BLaER1 (cell line): ENCODE data around the gene PGM2.

ENCODE experiments used
- H3K27ac ChIP-seq: shearing (Covaris generic); formaldehyde crosslinking; 2 replicates; pipeline ENCODE4 v1.8.1; 2022
- H3K27me3 ChIP-seq: shearing (Covaris generic); formaldehyde crosslinking; 2 replicates; pipeline ENCODE4 v1.8.1; 2022
- H3K36me3 ChIP-seq: shearing (Covaris generic); formaldehyde crosslinking; 2 replicates; pipeline ENCODE4 v1.8.1; 2022
- H3K4me1 ChIP-seq: shearing (Covaris generic); formaldehyde crosslinking; 2 replicates; pipeline ENCODE4 v1.8.1; 2022
- H3K4me2 ChIP-seq: shearing (Covaris generic); formaldehyde crosslinking; 2 replicates; pipeline ENCODE4 v1.8.1; 2022
- H3K4me3 ChIP-seq: shearing (Covaris generic); formaldehyde crosslinking; 2 replicates; pipeline ENCODE4 v1.8.1; 2022
- H3K9ac ChIP-seq: shearing (Covaris generic); formaldehyde crosslinking; 2 replicates; pipeline ENCODE4 v1.8.1; 2022
- H3K9me3 ChIP-seq: shearing (Covaris generic); formaldehyde crosslinking; 2 replicates; pipeline ENCODE4 v1.8.1; 2022
- H4K20me1 ChIP-seq: shearing (Covaris generic); formaldehyde crosslinking; 2 replicates; pipeline ENCODE4 v1.8.1; 2022
- Cebpa-rat ChIP-seq: shearing (Covaris generic); IDR thresholded peaks from 2 replicates; pipeline ENCODE4 v1.8.1; 2022

PGM2 gene

GRCh38 chr4:37852376-37852775 is 25.9 kb downstream of the PGM2 start:
- H3K9me3 ChIP-seq, result no peaks in the 10 kb centered on the region
- H3K27ac ChIP-seq, result no peak overlapping the region
- H3K4me1 ChIP-seq, result no peaks in the 10 kb centered on the region
- no peak overlapping the region for H3K4me2 ChIP-seq
- TF ChIP-seq Cebpa-rat, result no peak
- H3K4me3 ChIP-seq, result no peak overlapping the region
- H4K20me1 ChIP-seq, result no peaks in the 10 kb centered on the region
- no peaks in the 10 kb centered on the region for H3K27me3 ChIP-seq
- no peak overlapping the region for H3K9ac ChIP-seq
- peaks cover 82% of the 10 kb centered on the region for H3K36me3 ChIP-seq

- no peak overlapping the region for H3K4me3 ChIP-seq
- H3K36me3 ChIP-seq, result peaks cover 71% of the 10 kb centered on the region
- no peaks in the 10 kb centered on the region for H4K20me1 ChIP-seq
- H3K9ac ChIP-seq, result no peak overlapping the region
- no peak overlapping the region for H3K27ac ChIP-seq
- H3K4me2 ChIP-seq, result no peak overlapping the region
- no peak for TF ChIP-seq Cebpa-rat
- H3K9me3 ChIP-seq, result no peaks in the 10 kb centered on the region; the same call in 1 of the 2 replicates
- no peaks in the 10 kb centered on the region for H3K4me1 ChIP-seq
- no peaks in the 10 kb centered on the region for H3K27me3 ChIP-seq
Measured at GRCh38 chr4:37858112-37858511, 31.6 kb downstream of the PGM2 start.

- Histone ChIP-seq H3K27me3 (no peaks in the 10 kb centered on the region), H4K20me1 (no peaks in the 10 kb centered on the region), H3K9ac (no peak overlapping the region), H3K36me3 (peaks cover 71% of the 10 kb centered on the region), H3K4me1 (peaks cover 7% of the 10 kb centered on the region), H3K9me3 (no peaks in the 10 kb centered on the region; the same call in 1 of the 2 replicates), H3K4me2 (no peak overlapping the region), H3K27ac (no peak overlapping the region), H3K4me3 (no peak overlapping the region)
- TF ChIP-seq Cebpa-rat, result no peak
Measured at GRCh38 chr4:37858872-37859271, 32.4 kb downstream of the PGM2 start.

- Histone ChIP-seq H3K27me3 (no peaks in the 10 kb centered on the region), H3K4me1 (peaks cover 21% of the 10 kb centered on the region), H3K9ac (no peak overlapping the region), H3K4me2 (no peak overlapping the region), H4K20me1 (no peaks in the 10 kb centered on the region), H3K4me3 (no peak overlapping the region), H3K9me3 (no peaks in the 10 kb centered on the region; the same call in 1 of the 2 replicates), H3K27ac (no peak overlapping the region), H3K36me3 (peaks cover 67% of the 10 kb centered on the region)
- no peak for TF ChIP-seq Cebpa-rat
Measured at GRCh38 chr4:37860266-37860665, 33.8 kb downstream of the PGM2 start.

- peaks cover 10% of the 10 kb centered on the region; the same call in 1 of the 2 replicates for H3K9me3 ChIP-seq
- peaks cover 35% of the 10 kb centered on the region for H3K4me1 ChIP-seq
- no peak overlapping the region for H3K4me3 ChIP-seq
- H3K4me2 ChIP-seq, result no peak overlapping the region
- no peak overlapping the region for H3K9ac ChIP-seq
- no peaks in the 10 kb centered on the region for H3K27me3 ChIP-seq
- H3K27ac ChIP-seq, result no peak overlapping the region
- TF ChIP-seq Cebpa-rat, result no peak
- no peaks in the 10 kb centered on the region for H4K20me1 ChIP-seq
- H3K36me3 ChIP-seq, result peaks cover 61% of the 10 kb centered on the region
Measured at GRCh38 chr4:37862961-37863360, 36.5 kb downstream of the PGM2 start.

- no peak for TF ChIP-seq Cebpa-rat
- Histone ChIP-seq H4K20me1 (no peaks in the 10 kb centered on the region), H3K4me3 (peak overlapping the region; percentile 6; the same call in 1 of the 2 replicates), H3K9me3 (peaks cover 10% of the 10 kb centered on the region; the same call in 1 of the 2 replicates), H3K27me3 (no peaks in the 10 kb centered on the region), H3K27ac (peak overlapping the region; percentile 76), H3K4me1 (peaks cover 35% of the 10 kb centered on the region), H3K9ac (peak overlapping the region; percentile 59), H3K4me2 (peak overlapping the region; percentile 79), H3K36me3 (peaks cover 57% of the 10 kb centered on the region)
Measured at GRCh38 chr4:37864786-37865185, 38.3 kb downstream of the PGM2 start.

GRCh38 chr4:37865450-37865849 is 39.0 kb downstream of the PGM2 start:
- Histone ChIP-seq H4K20me1 (no peaks in the 10 kb centered on the region), H3K9me3 (peaks cover 10% of the 10 kb centered on the region; the same call in 1 of the 2 replicates), H3K4me3 (peak overlapping the region; percentile 18; the same call in 1 of the 2 replicates), H3K9ac (no peak overlapping the region), H3K4me2 (peak overlapping the region; percentile 79), H3K27me3 (no peaks in the 10 kb centered on the region), H3K36me3 (peaks cover 54% of the 10 kb centered on the region), H3K27ac (peak overlapping the region; percentile 76), H3K4me1 (peaks cover 35% of the 10 kb centered on the region)
- no peak for TF ChIP-seq Cebpa-rat

GRCh38 chr4:37867102-37867501 is 40.6 kb downstream of the PGM2 start:
- Histone ChIP-seq H4K20me1 (no peaks in the 10 kb centered on the region), H3K36me3 (peaks cover 42% of the 10 kb centered on the region), H3K4me2 (no peak overlapping the region), H3K4me3 (no peak overlapping the region), H3K9me3 (peaks cover 10% of the 10 kb centered on the region; the same call in 1 of the 2 replicates), H3K27ac (no peak overlapping the region), H3K9ac (no peak overlapping the region), H3K4me1 (peaks cover 35% of the 10 kb centered on the region), H3K27me3 (no peaks in the 10 kb centered on the region)
- no peak for TF ChIP-seq Cebpa-rat

GRCh38 chr4:37868238-37868637 is 41.8 kb downstream of the PGM2 start:
- H3K4me1 ChIP-seq, result peaks cover 40% of the 10 kb centered on the region

GRCh38 chr4:37872310-37872988 is 46.0 kb downstream of the PGM2 start:
- no peaks in the 10 kb centered on the region for H4K20me1 ChIP-seq
- H3K4me1 ChIP-seq, result 0 out of 2 replicates have a peak, but pooled peaks cover 6% of the 10 kb centered on the region
- no peak for TF ChIP-seq Cebpa-rat
- no peak overlapping the region for H3K4me3 ChIP-seq
- H3K27me3 ChIP-seq, result no peaks in the 10 kb centered on the region
- H3K36me3 ChIP-seq, result peaks cover 17% of the 10 kb centered on the region
- H3K4me2 ChIP-seq, result no peak overlapping the region
- no peak overlapping the region for H3K27ac ChIP-seq
- peaks cover under 1% of the 10 kb centered on the region; the same call in 1 of the 2 replicates for H3K9me3 ChIP-seq
- H3K9ac ChIP-seq, result no peak overlapping the region

More at GRCh38 chr4:37868238-37868637, 41.8 kb downstream of the PGM2 start:
- Histone ChIP-seq H3K27ac (no peak overlapping the region), H3K4me2 (no peak overlapping the region), H3K27me3 (no peaks in the 10 kb centered on the region), H3K9me3 (peaks cover 10% of the 10 kb centered on the region; the same call in 1 of the 2 replicates), H3K4me3 (no peak overlapping the region), H4K20me1 (no peaks in the 10 kb centered on the region), H3K36me3 (peaks cover 36% of the 10 kb centered on the region), H3K9ac (no peak overlapping the region)
- no peak for TF ChIP-seq Cebpa-rat
